ENCODE measurements around the gene SAMD4A.

GRCh38 chr14:54734966-54735365 lies 168.0 kb downstream of the SAMD4A start:
- TF ChIP-seq CTCF (IDR thresholded peaks at IDR 0.05) = no peak
- no peak for TF ChIP-seq POLR2A (IDR thresholded peaks at IDR 0.05)
- TF ChIP-seq EP300 (IDR thresholded peaks at IDR 0.05) = no peak

All from tibial nerve (tissue), 4 donors.